Endothelial cell (in vitro differentiated cells): Measurements from ENCODE around the gene TRPV4. TPM values are rescaled to one million over a fixed set of nuclear protein-coding genes. Genes with fewer than 3 reads are reported as not detected.
"Not testable (repeated sequence)": the region's sequence is repeated elsewhere in the genome, so short reads cannot be mapped to it uniquely, and the experiment has no call there.

Experiments used
- DNase-seq: peaks from one replicate; pipeline ENCODE4 v3.0.0; 2021; ENCODE audit warnings: low spot score
- H3K27ac Mint-ChIP-seq: one replicate; pipeline ENCODE4 v1.8.0; 2021; ENCODE audit warnings: mixed read lengths, inconsistent platforms; ENCODE audit not compliant: unreplicated experiment
- H3K27me3 Mint-ChIP-seq: one replicate; pipeline ENCODE4 v1.8.0; 2021; ENCODE audit warnings: mild to moderate bottlenecking, moderate library complexity, mixed read lengths, inconsistent platforms; ENCODE audit not compliant: unreplicated experiment
- H3K36me3 Mint-ChIP-seq: one replicate; pipeline ENCODE4 v1.8.0; 2021; ENCODE audit warnings: mild to moderate bottlenecking, low read depth, mixed read lengths, inconsistent platforms; ENCODE audit not compliant: unreplicated experiment
- H3K4me1 Mint-ChIP-seq: one replicate; pipeline ENCODE4 v1.8.0; 2021; ENCODE audit warnings: mild to moderate bottlenecking, mixed read lengths, inconsistent platforms; ENCODE audit not compliant: unreplicated experiment
- H3K4me3 Mint-ChIP-seq: one replicate; pipeline ENCODE4 v1.8.0; 2021; ENCODE audit warnings: mild to moderate bottlenecking, mixed read lengths, inconsistent platforms; ENCODE audit not compliant: unreplicated experiment
- H3K9me3 Mint-ChIP-seq: one replicate; pipeline ENCODE4 v1.8.0; 2021; ENCODE audit warnings: mixed read lengths, inconsistent platforms; ENCODE audit not compliant: unreplicated experiment
- CTCF ChIP-seq: fragments of 200-600 bp; sonication (generic); IDR thresholded peaks from one replicate; pipeline ENCODE4 v1.5.0; 2021; ENCODE audit warnings: antibody characterized with exemption; ENCODE audit not compliant: unreplicated experiment
- total RNA-seq: library from RNA; stranded (reverse); fragmentation: NEBNext Ultra II Directional; extraction: Animal tissue kit (Norgen Biotek cat#: 25700); gene quantifications from one replicate; pipeline ENCODE4 v1.2.1, GENCODE V29; 2021; ENCODE audit not compliant: unreplicated experiment

Gene TRPV4
- total RNA-seq, 1 donor from 2014 or later: 7.0 TPM

GRCh38 chr12:109868182-109869051, 35.2 kb upstream of the TRPV4 start:
- no peak overlapping the region for H3K27ac Mint-ChIP-seq
- peaks cover 36% of the 10 kb centered on the region for H3K4me1 Mint-ChIP-seq
- DNase-seq: no peak
- no peaks in the 10 kb centered on the region for H3K27me3 Mint-ChIP-seq
- H3K9me3 Mint-ChIP-seq: no peaks in the 10 kb centered on the region
- no peak for TF ChIP-seq CTCF
- H3K36me3 Mint-ChIP-seq: peaks cover 6% of the 10 kb centered on the region
- H3K4me3 Mint-ChIP-seq: peak overlapping the region; percentile 6

- no peak overlapping the region for H3K27ac Mint-ChIP-seq
- DNase-seq: no peak
- no peaks in the 10 kb centered on the region for H3K27me3 Mint-ChIP-seq
These were observed 31.7 kb upstream of the TRPV4 start for GRCh38 chr12:109864916-109865315.

GRCh38 chr12:109863847-109864712, 30.9 kb upstream of the TRPV4 start:
- peaks cover 16% of the 10 kb centered on the region for H3K4me1 Mint-ChIP-seq
- no peak for DNase-seq
- TF ChIP-seq CTCF: no peak
- H3K27me3 Mint-ChIP-seq: no peaks in the 10 kb centered on the region
- no peak overlapping the region for H3K27ac Mint-ChIP-seq
- H3K36me3 Mint-ChIP-seq: no peaks in the 10 kb centered on the region
- no peak overlapping the region for H3K4me3 Mint-ChIP-seq
- H3K9me3 Mint-ChIP-seq: no peaks in the 10 kb centered on the region

More at GRCh38 chr12:109864916-109865315, 31.7 kb upstream of the TRPV4 start:
- Mint-ChIP-seq H3K4me3 (no peak overlapping the region), H3K4me1 (peaks cover 16% of the 10 kb centered on the region), H3K36me3 (no peaks in the 10 kb centered on the region), H3K9me3 (no peaks in the 10 kb centered on the region)
- no peak for TF ChIP-seq CTCF

- not testable (repeated sequence) for H3K27ac Mint-ChIP-seq, H3K36me3 Mint-ChIP-seq, H3K4me3 Mint-ChIP-seq, H3K27me3 Mint-ChIP-seq, H3K9me3 Mint-ChIP-seq, DNase-seq
- peaks cover 14% of the 10 kb centered on the region for H3K4me1 Mint-ChIP-seq
These were observed 29.3 kb upstream of the TRPV4 start for GRCh38 chr12:109862491-109862890.

GRCh38 chr12:109861689-109862314, 28.6 kb upstream of the TRPV4 start:
- TF ChIP-seq CTCF: no peak
- Mint-ChIP-seq H3K27me3 (no peaks in the 10 kb centered on the region), H3K4me1 (peaks cover 14% of the 10 kb centered on the region), H3K27ac (no peak overlapping the region), H3K9me3 (no peaks in the 10 kb centered on the region), H3K36me3 (peaks cover 3% of the 10 kb centered on the region), H3K4me3 (no peak overlapping the region)
- DNase-seq: no peak
